Body of pancreas (tissue), 4 donors: Measurements from ENCODE around the gene ZFP42. TPM values are rescaled to one million over a fixed set of nuclear protein-coding genes. Genes with fewer than 3 reads are reported as not detected.

Experiments
- ATAC-seq: fragments of 150-250 bp; one replicate; pipeline ENCODE4 v1.9.1; 2016
- DNase-seq, 4 donors: peaks; one replicate each; pipeline ENCODE4 v3.0.0-alpha.2; 2019
- H3K27ac ChIP-seq, 4 donors: fragments of 200-600 bp; sonication (generic); 1 replicate in 3 of 4; 2 replicates in 1 of 4; pipeline versions ENCODE4 v1.5.1 to v1.6.1; 2016 to 2019; ENCODE audit warnings: mild to moderate bottlenecking in 1 of 4, mixed read lengths in 1 of 4, moderate library complexity in 1 of 4
- H3K27me3 ChIP-seq, 2 donors: fragments of 200-600 bp; sonication (generic); one replicate each; pipeline ENCODE4 v1.6.0; 2016; ENCODE audit warnings: mild to moderate bottlenecking in 1 of 2
- H3K36me3 ChIP-seq, 2 donors: fragments of 200-600 bp; sonication (generic); replicated peaks in 1 of 2; 2 replicates each; pipeline ENCODE4 v1.5.1; 2016; ENCODE audit warnings: low read depth in 2 of 2; ENCODE audit not compliant: insufficient read depth in 1 of 2
- H3K4me1 ChIP-seq: fragments of 200-600 bp; sonication (generic); one replicate; pipeline ENCODE4 v1.6.0; 2016
- H3K4me3 ChIP-seq, 2 donors: fragments of 200-600 bp; sonication (generic); 1 replicate in 1 of 2; 2 replicates in 1 of 2; pipeline ENCODE4 v1.5.1; 2016 to 2019
- H3K9me3 ChIP-seq, 3 donors: fragments of 200-600 bp; sonication (generic); 1 replicate in 2 of 3; 2 replicates in 1 of 3; pipeline ENCODE4 v1.5.1; 2016
- POLR2A ChIP-seq, 3 donors: fragments of 450-650 bp; IDR thresholded peaks; one replicate each; pipeline ENCODE4 v1.6.1; 2016; ENCODE audit warnings: antibody characterized with exemption in 3 of 3, mild to moderate bottlenecking in 2 of 3
- WGBS, 2 donors: methylation state at CpG; one replicate each; pipeline ENCODE4 v1.1.5; 2017; 5-methylcytosine and 5-hydroxymethylcytosine counted together
- intact Hi-C: fragments of 100-400 bp; cut with DNase I; formaldehyde crosslinking; loops from one replicate; pipeline ENCODE4 v1.15.1; 2023
- total RNA-seq, 2 donors: library from RNA; depleted of rRNA; stranded (reverse); fragments of >200 nt; gene quantifications; one replicate each; pipeline ENCODE4 v1.1.0, GENCODE V29; 2016
- TF ChIP-seq, protein P1 (sequence below), 7 experiments: fragments of 450-650 bp in 4 of 7; fragments of 200-600 bp in 3 of 7; sonication (generic) in 3 of 7; IDR thresholded peaks; one replicate each; pipeline ENCODE4 v1.5.1; 2016 to 2019; ENCODE audit warnings: antibody characterized with exemption in 7 of 7

ZFP42 gene
- total RNA-seq, 2 donors from 2014 or later: 0.26 TPM; not detected in 1

GRCh38 chr4:188008377-188008776 lies 12.8 kb downstream of the ZFP42 start:
- TF ChIP-seq, protein P1, sequence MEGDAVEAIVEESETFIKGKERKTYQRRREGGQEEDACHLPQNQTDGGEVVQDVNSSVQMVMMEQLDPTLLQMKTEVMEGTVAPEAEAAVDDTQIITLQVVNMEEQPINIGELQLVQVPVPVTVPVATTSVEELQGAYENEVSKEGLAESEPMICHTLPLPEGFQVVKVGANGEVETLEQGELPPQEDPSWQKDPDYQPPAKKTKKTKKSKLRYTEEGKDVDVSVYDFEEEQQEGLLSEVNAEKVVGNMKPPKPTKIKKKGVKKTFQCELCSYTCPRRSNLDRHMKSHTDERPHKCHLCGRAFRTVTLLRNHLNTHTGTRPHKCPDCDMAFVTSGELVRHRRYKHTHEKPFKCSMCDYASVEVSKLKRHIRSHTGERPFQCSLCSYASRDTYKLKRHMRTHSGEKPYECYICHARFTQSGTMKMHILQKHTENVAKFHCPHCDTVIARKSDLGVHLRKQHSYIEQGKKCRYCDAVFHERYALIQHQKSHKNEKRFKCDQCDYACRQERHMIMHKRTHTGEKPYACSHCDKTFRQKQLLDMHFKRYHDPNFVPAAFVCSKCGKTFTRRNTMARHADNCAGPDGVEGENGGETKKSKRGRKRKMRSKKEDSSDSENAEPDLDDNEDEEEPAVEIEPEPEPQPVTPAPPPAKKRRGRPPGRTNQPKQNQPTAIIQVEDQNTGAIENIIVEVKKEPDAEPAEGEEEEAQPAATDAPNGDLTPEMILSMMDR (IDR thresholded peaks at IDR 0.05): no peak
- TF ChIP-seq POLR2A (IDR thresholded peaks at IDR 0.05): no peak
- intact Hi-C loops: no loop called here
- Histone ChIP-seq H3K4me3 (no peak overlapping the region), H3K36me3 (no peaks in the 10 kb centered on the region), H3K9me3 (no peaks in the 10 kb centered on the region), H3K27ac (no peak overlapping the region), H3K27me3 (no peaks in the 10 kb centered on the region), H3K4me1 (no peaks in the 10 kb centered on the region)
- ATAC-seq: no peak
- DNase-seq: no peak
- WGBS, 2 donors: 61 to 66% methylated on average over 8 of the region's 8 CpGs

DNA sequence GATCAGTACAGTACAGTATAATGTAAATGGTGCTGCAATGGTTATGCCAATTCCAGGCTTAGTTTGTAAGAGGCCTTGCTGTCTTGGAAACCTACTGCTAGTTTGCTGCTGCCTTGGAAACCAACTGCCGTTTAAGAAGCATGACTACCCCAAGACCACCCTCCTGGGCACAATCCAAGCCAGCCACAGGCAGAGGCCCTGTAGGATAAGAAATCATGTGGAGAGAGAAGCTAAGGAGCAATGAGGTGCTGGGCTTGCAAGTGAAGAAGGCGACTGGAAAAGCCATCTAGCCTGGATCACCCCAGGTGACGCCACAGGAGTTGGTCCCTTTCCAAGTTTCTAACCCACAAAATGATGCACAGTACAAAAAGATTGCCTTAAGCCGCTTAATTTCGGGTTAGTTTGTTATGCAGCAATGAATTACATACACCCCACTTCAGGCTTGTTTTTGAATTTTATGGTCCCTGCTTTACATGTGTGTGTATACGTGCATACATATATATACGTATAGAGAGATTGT lies 16.9 kb downstream of the ZFP42 start:
- H3K27me3 ChIP-seq: no peaks in the 10 kb centered on the region
- ATAC-seq: no peak
- no peak for DNase-seq
- no peaks in the 10 kb centered on the region for H3K4me1 ChIP-seq
- TF ChIP-seq, protein P1 (IDR thresholded peaks at IDR 0.05): no peak
- no peak for TF ChIP-seq POLR2A (IDR thresholded peaks at IDR 0.05)
- intact Hi-C loops: no loop called here
- H3K36me3 ChIP-seq: no peaks in the 10 kb centered on the region
- no peaks in the 10 kb centered on the region for H3K9me3 ChIP-seq
- no peak overlapping the region for H3K4me3 ChIP-seq
- 80 to 81% methylated on average over 7 of the region's 7 CpGs for WGBS, 2 donors
- no peak overlapping the region for H3K27ac ChIP-seq

GRCh38 chr4:188015025-188015940 lies 19.7 kb downstream of the ZFP42 start:
- H3K27me3 ChIP-seq: no peaks in the 10 kb centered on the region
- TF ChIP-seq, protein P1 (IDR thresholded peaks at IDR 0.05): no peak
- no peak for TF ChIP-seq POLR2A (IDR thresholded peaks at IDR 0.05)
- no peak overlapping the region for H3K27ac ChIP-seq
- ATAC-seq (no peak), DNase-seq (no peak)
- intact Hi-C loops: no loop called here
- no peak overlapping the region for H3K4me3 ChIP-seq
- 57 to 66% methylated on average over 14 of the region's 14 CpGs for WGBS, 2 donors
- H3K4me1 ChIP-seq: no peaks in the 10 kb centered on the region
- no peaks in the 10 kb centered on the region for H3K36me3 ChIP-seq
- no peaks in the 10 kb centered on the region for H3K9me3 ChIP-seq

DNA sequence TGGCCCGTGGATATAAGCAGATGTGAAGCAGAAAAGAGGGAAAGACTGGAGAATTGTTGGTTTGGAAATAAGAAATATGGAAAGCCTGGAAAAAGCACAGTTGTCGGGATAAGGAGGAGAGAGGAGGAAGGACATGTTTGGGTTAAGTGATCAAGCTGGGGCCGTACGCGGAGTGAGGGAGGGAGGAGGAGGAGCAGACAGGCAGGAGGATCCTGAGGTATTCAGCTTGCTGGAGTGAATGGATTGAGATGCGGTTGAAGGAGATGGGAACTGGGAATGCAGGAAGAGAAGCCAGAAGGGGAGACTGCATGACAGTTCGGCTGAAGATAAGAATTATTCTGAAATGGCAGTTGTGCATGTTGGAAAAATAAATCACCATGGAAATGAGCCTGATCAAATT lies 21.2 kb downstream of the ZFP42 start:
- Histone ChIP-seq H3K4me1 (no peaks in the 10 kb centered on the region), H3K27ac (no peak overlapping the region), H3K9me3 (no peaks in the 10 kb centered on the region), H3K27me3 (no peaks in the 10 kb centered on the region), H3K36me3 (no peaks in the 10 kb centered on the region), H3K4me3 (no peak overlapping the region)
- 10 to 21% methylated on average over 7 of the region's 7 CpGs for WGBS, 2 donors
- ATAC-seq (no peak), DNase-seq (no peak)
- intact Hi-C loops: no loop called here
- TF ChIP-seq, protein P1 (IDR thresholded peaks at IDR 0.05): no peak
- no peak for TF ChIP-seq POLR2A (IDR thresholded peaks at IDR 0.05)
